Uterus (tissue), 2 donors: ENCODE data around the gene MIER2.

ENCODE experiments used
- POLR2A ChIP-seq, 2 donors: fragments of 450-650 bp; IDR thresholded peaks; one replicate each; pipeline ENCODE4 v1.6.1; 2016; ENCODE audit warnings: antibody characterized with exemption in 2 of 2, mild to moderate bottlenecking in 1 of 2, moderate library complexity in 1 of 2
- TF ChIP-seq, protein P1 (sequence below), 4 experiments: fragments of 200-600 bp in 2 of 4; fragments of 450-650 bp in 2 of 4; sonication (generic) in 2 of 4; IDR thresholded peaks; one replicate each; pipeline ENCODE4 v1.5.1; 2016 to 2019; ENCODE audit warnings: antibody characterized with exemption in 4 of 4, mild to moderate bottlenecking in 2 of 4, moderate library complexity in 1 of 4

DNA sequence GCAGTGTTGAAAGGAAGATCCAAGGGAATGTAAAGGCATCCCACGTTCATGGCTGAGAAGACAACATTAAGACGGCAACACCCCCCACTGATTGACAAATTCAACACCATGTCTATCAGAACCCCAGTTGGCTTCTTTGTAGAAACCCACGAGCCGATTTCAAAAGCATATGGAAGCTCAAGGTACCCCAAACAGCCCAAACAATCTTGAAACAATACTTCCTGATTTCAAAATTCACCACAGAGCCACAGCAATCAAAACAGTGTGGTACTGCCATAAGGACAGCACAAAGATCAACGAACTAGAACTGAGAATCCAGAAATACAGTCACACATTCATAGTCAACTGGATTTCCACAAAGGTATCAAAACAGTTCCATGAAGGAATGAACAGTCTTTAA lies 6.2 kb downstream of the MIER2 start:
- TF ChIP-seq, protein P1, sequence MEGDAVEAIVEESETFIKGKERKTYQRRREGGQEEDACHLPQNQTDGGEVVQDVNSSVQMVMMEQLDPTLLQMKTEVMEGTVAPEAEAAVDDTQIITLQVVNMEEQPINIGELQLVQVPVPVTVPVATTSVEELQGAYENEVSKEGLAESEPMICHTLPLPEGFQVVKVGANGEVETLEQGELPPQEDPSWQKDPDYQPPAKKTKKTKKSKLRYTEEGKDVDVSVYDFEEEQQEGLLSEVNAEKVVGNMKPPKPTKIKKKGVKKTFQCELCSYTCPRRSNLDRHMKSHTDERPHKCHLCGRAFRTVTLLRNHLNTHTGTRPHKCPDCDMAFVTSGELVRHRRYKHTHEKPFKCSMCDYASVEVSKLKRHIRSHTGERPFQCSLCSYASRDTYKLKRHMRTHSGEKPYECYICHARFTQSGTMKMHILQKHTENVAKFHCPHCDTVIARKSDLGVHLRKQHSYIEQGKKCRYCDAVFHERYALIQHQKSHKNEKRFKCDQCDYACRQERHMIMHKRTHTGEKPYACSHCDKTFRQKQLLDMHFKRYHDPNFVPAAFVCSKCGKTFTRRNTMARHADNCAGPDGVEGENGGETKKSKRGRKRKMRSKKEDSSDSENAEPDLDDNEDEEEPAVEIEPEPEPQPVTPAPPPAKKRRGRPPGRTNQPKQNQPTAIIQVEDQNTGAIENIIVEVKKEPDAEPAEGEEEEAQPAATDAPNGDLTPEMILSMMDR (IDR thresholded peaks at IDR 0.05) = no peak
- no peak for TF ChIP-seq POLR2A (IDR thresholded peaks at IDR 0.05)
